ENCODE measurements around the gene FREM1. TPM values are rescaled to one million over a fixed set of nuclear protein-coding genes. Genes with fewer than 3 reads are reported as not detected.

FREM1 gene
- polyA plus RNA-seq, 1 of the 3 experiments (the other 2 are of a cell fraction): 0.26 TPM

DNA sequence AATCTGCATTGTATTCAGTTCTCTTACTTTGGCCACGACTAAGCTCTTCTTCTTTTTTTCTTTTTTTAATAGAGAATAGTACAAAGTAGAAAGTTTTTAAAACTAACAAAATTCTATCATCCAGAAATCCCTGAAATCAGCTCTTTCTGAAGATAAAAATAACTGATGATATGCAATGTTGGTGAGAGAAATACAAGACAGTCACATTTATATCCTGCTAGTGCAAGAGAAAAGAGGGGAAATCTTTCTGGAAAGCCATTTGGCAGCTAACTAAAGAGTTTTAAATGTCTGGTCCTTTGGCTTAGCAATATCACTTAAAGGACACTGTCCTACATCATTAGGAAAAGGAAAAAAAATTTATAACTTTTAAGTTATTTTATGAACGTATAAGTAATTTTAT is 27.0 kb upstream of the FREM1 start (continued):
- TF ChIP-seq TCF12 (IDR thresholded peaks at IDR 0.05): no peak
- TF ChIP-seq, protein P1, sequence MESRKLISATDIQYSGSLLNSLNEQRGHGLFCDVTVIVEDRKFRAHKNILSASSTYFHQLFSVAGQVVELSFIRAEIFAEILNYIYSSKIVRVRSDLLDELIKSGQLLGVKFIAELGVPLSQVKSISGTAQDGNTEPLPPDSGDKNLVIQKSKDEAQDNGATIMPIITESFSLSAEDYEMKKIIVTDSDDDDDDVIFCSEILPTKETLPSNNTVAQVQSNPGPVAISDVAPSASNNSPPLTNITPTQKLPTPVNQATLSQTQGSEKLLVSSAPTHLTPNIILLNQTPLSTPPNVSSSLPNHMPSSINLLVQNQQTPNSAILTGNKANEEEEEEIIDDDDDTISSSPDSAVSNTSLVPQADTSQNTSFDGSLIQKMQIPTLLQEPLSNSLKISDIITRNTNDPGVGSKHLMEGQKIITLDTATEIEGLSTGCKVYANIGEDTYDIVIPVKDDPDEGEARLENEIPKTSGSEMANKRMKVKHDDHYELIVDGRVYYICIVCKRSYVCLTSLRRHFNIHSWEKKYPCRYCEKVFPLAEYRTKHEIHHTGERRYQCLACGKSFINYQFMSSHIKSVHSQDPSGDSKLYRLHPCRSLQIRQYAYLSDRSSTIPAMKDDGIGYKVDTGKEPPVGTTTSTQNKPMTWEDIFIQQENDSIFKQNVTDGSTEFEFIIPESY (IDR thresholded peaks at IDR 0.05; ENCODE audit: borderline replicate concordance, low read depth): no peak
- TF ChIP-seq EP300 (IDR thresholded peaks at IDR 0.05; ENCODE audit: borderline replicate concordance in 1 of 2, low read depth in 1 of 2, low read length in 1 of 2): no peak
- no peak for TF ChIP-seq RFX5 (IDR thresholded peaks at IDR 0.05; ENCODE audit: low read length)
- no peak for TF ChIP-seq FOXJ3 (CRISPR knock-in tag; IDR thresholded peaks at IDR 0.05)
- TF ChIP-seq YY1 (IDR thresholded peaks at IDR 0.05; ENCODE audit: low read depth): no peak
- no peak for TF ChIP-seq NFIC (IDR thresholded peaks at IDR 0.05; ENCODE audit: borderline replicate concordance)

DNA sequence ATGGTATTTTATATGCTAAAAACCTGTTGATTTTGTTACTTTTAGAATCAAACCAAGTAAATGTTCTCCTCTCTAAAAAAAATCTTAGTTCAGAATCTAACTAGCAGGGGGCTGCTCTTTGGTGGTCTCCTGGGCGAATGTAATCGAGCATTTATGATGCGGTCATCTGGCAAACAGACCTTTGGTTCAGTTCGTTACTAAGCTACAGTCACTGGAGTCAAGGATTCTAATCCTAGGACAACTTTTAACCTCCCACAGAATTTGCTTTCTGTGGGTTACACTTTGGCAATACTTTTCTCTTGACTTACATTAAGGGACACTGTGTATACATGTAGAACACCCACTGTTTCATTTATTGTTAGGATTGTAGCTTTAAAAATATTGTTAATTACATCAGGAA is 26.3 kb upstream of the FREM1 start:
- Histone ChIP-seq H3K9me3 (no peaks in the 10 kb centered on the region), H3K27ac (ENCODE audit: low read depth in 2 of 2, low read length in 1 of 2) (peak overlapping the region in 1 of 2 experiments; percentile 91; a peak in 2 of 4 replicates), H3K36me3 (replicated peaks in 1 of 2; ENCODE audit: control insufficient read depth in 1 of 2, insufficient read depth in 2 of 2, low read length in 1 of 2) (no peaks in the 10 kb centered on the region), H3K9ac (no peak overlapping the region), H3K4me3 (ENCODE audit: low read depth in 2 of 2, low read length in 1 of 2) (no peak overlapping the region), H3F3A (replicated peaks; ENCODE audit: insufficient read depth) (no peaks in the 10 kb centered on the region), H3K27me3 (ENCODE audit: insufficient read depth) (no peaks in the 10 kb centered on the region), H3K79me2 (ENCODE audit: insufficient read depth) (no peaks in the 10 kb centered on the region), H3K4me1 (ENCODE audit: control insufficient read depth in 1 of 2, insufficient read depth in 2 of 2, low read depth in 1 of 2, low read length in 1 of 2) (peaks cover 0 to 12% of the 10 kb centered on the region in 2 experiments; a peak in 2 of 4 replicates), H4K20me1 (ENCODE audit: insufficient read depth) (no peaks in the 10 kb centered on the region), H3K9me2 (no peaks in the 10 kb centered on the region), H3K4me2 (no peak overlapping the region), H2AFZ (ENCODE audit: low read depth) (no peak overlapping the region)
- TF ChIP-seq EZH2phosphoT487 (IDR thresholded peaks at IDR 0.05; ENCODE audit: borderline replicate concordance, low read depth): no peak
- TF ChIP-seq MXI1 (IDR thresholded peaks at IDR 0.05; ENCODE audit: low read depth, low read length): no peak
- TF ChIP-seq RXRA (IDR thresholded peaks at IDR 0.05; ENCODE audit: borderline replicate concordance, low read depth): no peak
- no peak for TF ChIP-seq RFX5 (IDR thresholded peaks at IDR 0.05; ENCODE audit: low read length)
- peak; percentile 42 for DNase-seq
- 67% methylated on average over 4 of the region's 4 CpGs for WGBS (ENCODE audit: low lambda C conversion rate)
- ChIA-PET POLR2A (interaction anchor here (1.4 to 3.4 kb wide), 4 partner anchors 13 to 29 kb away, joined by 3 to 16 read pairs (median 6); partner anchors contain the start of gene FREM1), CTCF (interaction anchor here (1.0 to 1.9 kb wide), 4 partner anchors 13 to 1794 kb away, joined by 3 to 4 read pairs (median 4); no protein-coding TSS in a partner anchor)

DNA sequence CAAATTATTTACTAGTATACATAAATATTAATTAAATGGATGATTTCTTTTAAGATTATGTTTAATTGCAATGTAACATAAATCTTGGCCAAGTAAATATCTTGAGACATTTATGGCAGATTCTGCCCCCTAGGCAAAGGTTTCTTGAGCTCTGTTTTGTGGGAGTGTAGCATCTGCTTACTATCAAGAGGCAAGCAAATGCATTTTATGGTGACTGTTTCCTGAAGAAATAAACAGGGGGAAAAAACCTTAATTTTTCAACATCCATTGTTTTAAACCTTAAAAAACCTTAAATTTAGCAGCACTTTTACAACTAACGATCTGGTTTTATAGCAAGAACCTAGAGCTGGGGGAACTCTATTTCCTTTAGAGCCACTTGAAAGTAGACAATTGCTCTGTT is 25.7 kb upstream of the FREM1 start:
- Histone ChIP-seq H3K9ac (no peak overlapping the region), H3K9me2 (no peaks in the 10 kb centered on the region), H3K36me3 (replicated peaks in 1 of 2; ENCODE audit: control insufficient read depth in 1 of 2, insufficient read depth in 2 of 2, low read length in 1 of 2) (no peaks in the 10 kb centered on the region), H2AFZ (ENCODE audit: low read depth) (no peak overlapping the region), H3K4me1 (ENCODE audit: control insufficient read depth in 1 of 2, insufficient read depth in 2 of 2, low read depth in 1 of 2, low read length in 1 of 2) (peaks cover 0 to 12% of the 10 kb centered on the region in 2 experiments; a peak in 2 of 4 replicates), H3F3A (replicated peaks; ENCODE audit: insufficient read depth) (no peaks in the 10 kb centered on the region), H3K79me2 (ENCODE audit: insufficient read depth) (no peaks in the 10 kb centered on the region), H3K4me2 (no peak overlapping the region), H3K27ac (ENCODE audit: low read depth in 2 of 2, low read length in 1 of 2) (peak overlapping the region in 1 of 2 experiments; percentile 91; a peak in 2 of 4 replicates), H3K4me3 (ENCODE audit: low read depth in 2 of 2, low read length in 1 of 2) (no peak overlapping the region), H3K9me3 (no peaks in the 10 kb centered on the region), H4K20me1 (ENCODE audit: insufficient read depth) (no peaks in the 10 kb centered on the region), H3K27me3 (ENCODE audit: insufficient read depth) (no peaks in the 10 kb centered on the region)
- peak; percentile 34 for DNase-seq
- ChIA-PET POLR2A (interaction anchor here (0.5 to 3.4 kb wide), 5 partner anchors 13 to 28 kb away, joined by 3 to 16 read pairs (median 4); partner anchors contain the start of gene FREM1), CTCF (interaction anchor here (0.7 to 1.9 kb wide), 8 partner anchors 14 to 1794 kb away, joined by 3 to 5 read pairs (median 4); partner anchors contain the start of gene FREM1)
- 42% methylated on average over 1 of the region's 1 CpG for WGBS (ENCODE audit: low lambda C conversion rate)
- TF ChIP-seq TCF12 (IDR thresholded peaks at IDR 0.05): peak; percentile 39
- TF ChIP-seq FOSL2 (IDR thresholded peaks at IDR 0.05; ENCODE audit: borderline replicate concordance, low read depth): no peak
- no peak for TF ChIP-seq MEF2A (IDR thresholded peaks at IDR 0.05; ENCODE audit: borderline replicate concordance, low read depth)
- TF ChIP-seq, protein P2, sequence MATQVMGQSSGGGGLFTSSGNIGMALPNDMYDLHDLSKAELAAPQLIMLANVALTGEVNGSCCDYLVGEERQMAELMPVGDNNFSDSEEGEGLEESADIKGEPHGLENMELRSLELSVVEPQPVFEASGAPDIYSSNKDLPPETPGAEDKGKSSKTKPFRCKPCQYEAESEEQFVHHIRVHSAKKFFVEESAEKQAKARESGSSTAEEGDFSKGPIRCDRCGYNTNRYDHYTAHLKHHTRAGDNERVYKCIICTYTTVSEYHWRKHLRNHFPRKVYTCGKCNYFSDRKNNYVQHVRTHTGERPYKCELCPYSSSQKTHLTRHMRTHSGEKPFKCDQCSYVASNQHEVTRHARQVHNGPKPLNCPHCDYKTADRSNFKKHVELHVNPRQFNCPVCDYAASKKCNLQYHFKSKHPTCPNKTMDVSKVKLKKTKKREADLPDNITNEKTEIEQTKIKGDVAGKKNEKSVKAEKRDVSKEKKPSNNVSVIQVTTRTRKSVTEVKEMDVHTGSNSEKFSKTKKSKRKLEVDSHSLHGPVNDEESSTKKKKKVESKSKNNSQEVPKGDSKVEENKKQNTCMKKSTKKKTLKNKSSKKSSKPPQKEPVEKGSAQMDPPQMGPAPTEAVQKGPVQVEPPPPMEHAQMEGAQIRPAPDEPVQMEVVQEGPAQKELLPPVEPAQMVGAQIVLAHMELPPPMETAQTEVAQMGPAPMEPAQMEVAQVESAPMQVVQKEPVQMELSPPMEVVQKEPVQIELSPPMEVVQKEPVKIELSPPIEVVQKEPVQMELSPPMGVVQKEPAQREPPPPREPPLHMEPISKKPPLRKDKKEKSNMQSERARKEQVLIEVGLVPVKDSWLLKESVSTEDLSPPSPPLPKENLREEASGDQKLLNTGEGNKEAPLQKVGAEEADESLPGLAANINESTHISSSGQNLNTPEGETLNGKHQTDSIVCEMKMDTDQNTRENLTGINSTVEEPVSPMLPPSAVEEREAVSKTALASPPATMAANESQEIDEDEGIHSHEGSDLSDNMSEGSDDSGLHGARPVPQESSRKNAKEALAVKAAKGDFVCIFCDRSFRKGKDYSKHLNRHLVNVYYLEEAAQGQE (IDR thresholded peaks at IDR 0.05; ENCODE audit: low read depth, low read length): no peak
- TF ChIP-seq RFX5 (IDR thresholded peaks at IDR 0.05; ENCODE audit: low read length): no peak
- no peak for TF ChIP-seq TEAD4 (IDR thresholded peaks at IDR 0.05; ENCODE audit: borderline replicate concordance, insufficient read depth)
- no peak for TF ChIP-seq FOXM1 (IDR thresholded peaks at IDR 0.05; ENCODE audit: low read depth)
- TF ChIP-seq ELF1 (IDR thresholded peaks at IDR 0.05): no peak
- TF ChIP-seq RCOR1 (IDR thresholded peaks at IDR 0.05; ENCODE audit: low read length): peak; percentile 74
- TF ChIP-seq NRF1 (IDR thresholded peaks at IDR 0.05; ENCODE audit: low read depth, low read length): no peak
- no peak for TF ChIP-seq POLR2AphosphoS5 (IDR thresholded peaks at IDR 0.05; ENCODE audit: low read depth, low read length)
- TF ChIP-seq, protein P3, sequence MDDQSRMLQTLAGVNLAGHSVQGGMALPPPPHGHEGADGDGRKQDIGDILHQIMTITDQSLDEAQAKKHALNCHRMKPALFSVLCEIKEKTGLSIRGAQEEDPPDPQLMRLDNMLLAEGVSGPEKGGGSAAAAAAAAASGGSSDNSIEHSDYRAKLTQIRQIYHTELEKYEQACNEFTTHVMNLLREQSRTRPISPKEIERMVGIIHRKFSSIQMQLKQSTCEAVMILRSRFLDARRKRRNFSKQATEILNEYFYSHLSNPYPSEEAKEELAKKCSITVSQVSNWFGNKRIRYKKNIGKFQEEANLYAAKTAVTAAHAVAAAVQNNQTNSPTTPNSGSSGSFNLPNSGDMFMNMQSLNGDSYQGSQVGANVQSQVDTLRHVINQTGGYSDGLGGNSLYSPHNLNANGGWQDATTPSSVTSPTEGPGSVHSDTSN (IDR thresholded peaks at IDR 0.05): no peak
